Stimulated activated CD8-positive, alpha-beta memory T cell treated with anti-CD3 and anti-CD28 coated beads, Interleukin-4, amount 100 ng/mL, for 4 hours (primary cell): ENCODE results near the gene ORM2.
"Not testable (repeated sequence)": the region's sequence is repeated elsewhere in the genome, so short reads cannot be mapped to it uniquely, and the experiment has no call there.

Experiments used
- DNase-seq, 2 donors: peaks; one replicate each; pipeline ENCODE4 v3.0.0-alpha.2; 2020; ENCODE audit warnings: low read depth in 2 of 2, low spot score in 1 of 2

ORM2 gene

DNA sequence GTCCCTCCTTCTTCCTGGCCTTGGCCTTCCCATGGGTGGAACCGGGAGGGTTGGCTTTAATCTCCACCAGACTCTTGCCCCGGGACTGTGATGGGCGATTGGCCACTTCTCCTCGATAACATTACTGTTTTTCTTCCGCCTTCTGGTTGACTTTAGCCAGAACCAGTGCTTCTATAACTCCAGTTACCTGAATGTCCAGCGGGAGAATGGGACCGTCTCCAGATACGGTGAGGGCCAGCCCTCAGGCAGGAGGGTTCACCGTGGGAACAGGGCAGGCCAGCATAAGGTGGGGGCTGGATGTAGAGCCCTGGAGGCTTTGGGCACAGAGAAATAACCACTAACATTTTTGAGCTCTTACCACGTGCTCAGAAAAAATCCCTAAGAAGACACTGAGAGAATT, 967 bp downstream of the ORM2 start:
- DNase-seq, result no peak

DNA sequence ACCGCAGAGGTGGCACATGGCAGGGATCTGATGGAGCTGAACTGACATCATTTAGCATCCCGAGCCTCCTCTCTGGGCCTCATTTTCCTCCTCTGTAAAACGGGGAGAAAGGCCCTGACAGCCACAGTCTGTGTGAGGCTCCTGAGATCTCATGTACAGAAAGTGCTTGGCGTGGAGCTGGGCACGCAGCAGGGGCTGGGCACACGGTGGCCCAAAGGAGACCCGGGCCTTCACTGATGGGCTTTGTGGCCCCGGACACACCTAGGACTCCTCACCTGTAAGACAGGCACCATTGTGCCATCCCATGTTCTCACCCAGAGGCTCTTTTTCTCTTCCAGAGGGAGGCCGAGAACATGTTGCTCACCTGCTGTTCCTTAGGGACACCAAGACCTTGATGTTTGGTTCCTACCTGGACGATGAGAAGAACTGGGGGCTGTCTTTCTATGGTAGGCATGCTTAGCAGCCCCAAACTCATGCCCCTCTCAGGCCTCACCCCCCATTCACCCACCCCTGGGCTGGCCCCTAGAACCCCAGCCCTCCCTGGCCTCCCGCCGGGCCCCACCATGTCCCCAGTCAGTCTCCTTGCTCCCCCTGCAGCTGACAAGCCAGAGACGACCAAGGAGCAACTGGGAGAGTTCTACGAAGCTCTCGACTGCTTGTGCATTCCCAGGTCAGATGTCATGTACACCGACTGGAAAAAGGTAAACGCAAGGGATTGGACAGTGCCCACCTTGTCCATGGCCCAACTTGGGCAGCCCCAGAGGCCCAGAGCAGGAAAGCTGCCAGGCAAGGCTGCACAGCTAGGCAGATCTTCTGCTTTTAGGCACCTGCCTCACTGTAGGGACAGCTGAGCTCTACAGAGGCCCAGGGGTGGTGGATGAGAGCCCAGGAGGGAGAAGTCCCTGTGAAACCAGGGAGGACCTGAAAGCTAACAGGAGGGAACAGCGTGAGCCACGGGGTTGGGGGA, 1.8 kb downstream of the ORM2 start:
- DNase-seq, result not testable (repeated sequence)

DNA sequence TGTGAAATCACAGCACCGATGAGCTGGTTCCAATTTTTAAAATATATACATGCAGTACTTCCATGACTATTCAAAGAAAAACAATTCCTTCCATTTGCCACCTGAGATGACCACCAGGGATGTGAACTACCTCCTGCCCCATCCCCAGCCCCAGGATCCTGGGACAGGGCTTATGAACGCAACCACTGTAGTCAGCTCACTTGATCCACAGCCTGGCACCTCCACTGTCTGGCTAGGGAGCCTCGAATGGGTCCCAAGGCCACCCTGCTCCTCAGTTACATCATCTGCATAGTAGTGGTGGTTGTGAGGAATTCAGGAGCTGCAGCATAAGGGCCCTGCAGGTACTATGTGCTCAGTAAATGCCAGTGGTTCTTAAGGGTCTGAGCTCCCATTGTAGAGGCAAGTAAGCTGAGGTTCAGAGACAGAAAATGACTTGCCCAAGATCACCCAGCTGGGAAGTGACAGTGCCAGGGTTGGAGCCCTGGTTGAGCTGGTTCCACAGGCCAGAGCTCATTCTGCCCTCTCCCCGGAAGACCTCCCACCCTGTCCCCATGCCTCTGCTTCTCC, 2.9 kb downstream of the ORM2 start:
- not testable (repeated sequence) for DNase-seq

DNA sequence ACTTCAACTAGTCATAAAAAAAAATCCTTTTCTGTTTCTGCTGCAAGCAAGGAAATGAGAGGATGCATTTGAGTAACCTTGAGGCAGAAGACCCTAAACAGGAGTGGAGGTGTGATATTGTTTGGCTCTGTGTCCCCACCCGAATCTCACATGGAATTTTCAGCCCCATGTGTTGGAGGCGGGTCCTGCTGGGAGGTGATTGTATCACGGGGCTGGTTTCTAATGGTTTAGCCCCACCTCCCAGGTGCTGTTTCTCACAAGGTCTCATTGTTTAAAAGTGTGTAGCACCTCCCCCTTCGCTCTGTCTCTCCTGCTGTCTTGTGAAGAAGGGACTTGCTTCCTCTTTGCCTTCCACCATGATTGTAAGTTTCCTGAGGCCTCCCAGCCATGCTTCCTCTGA, 4.0 kb downstream of the ORM2 start:
- DNase-seq, result not testable (repeated sequence)

DNA sequence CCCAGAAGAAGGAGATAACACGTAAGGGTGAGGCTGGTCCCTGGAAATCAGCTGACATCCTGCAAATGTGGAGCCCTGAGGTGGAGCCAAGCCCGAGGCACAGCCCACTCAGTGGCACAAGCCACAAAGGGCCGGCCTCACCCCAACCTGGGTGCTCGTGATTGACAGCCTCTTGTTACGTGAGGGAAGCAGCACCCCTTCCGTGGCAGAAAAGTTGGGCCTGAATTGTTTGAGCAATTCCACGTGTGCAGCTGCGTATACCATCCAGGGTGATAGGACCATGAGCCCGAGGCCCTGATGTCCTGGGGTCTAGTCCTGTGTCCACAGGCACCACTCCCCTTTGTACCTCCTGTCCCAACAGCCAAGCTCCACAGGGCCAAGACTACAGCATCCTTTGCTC, 4.8 kb downstream of the ORM2 start:
- DNase-seq, result no peak

DNA sequence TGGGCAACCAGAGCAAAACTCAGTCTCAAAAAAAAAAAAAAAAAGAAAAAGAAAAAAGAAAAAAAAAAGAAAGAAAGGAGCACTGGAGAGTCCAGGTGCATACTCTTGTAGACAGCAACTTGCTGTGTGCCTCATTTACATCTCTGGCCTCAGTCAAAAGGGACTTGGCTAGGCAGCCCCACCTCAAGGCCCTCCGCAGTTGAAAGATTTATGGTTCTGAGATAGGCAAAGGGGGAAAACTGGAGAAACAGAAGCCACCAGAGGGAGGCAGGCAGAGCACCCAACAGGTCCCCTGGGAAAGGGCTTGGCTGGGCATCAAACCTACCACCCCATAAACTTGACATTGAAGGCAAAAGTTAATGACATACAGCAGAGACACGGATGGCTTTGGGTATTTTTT, 6.1 kb downstream of the ORM2 start:
- no peak for DNase-seq

DNA sequence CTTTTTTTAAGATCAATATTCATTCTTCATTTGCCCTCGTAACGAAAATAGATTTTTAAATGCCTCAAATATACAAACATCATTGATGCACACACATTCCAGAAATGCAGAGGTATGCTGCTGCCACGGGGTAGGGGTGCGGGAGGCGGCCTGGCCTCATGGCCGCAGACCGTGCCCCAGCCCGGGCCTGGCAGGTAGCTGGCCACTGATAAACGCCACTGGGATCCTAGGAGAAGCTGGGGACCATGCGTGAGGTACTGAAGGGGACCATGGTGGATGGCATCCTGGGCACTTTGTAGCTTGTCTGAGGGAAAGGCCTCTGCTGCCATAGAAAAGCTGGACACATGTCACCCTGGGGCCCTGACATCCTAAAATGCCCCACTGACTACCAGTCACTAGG, 6.5 kb downstream of the ORM2 start:
- DNase-seq, result no peak

DNA sequence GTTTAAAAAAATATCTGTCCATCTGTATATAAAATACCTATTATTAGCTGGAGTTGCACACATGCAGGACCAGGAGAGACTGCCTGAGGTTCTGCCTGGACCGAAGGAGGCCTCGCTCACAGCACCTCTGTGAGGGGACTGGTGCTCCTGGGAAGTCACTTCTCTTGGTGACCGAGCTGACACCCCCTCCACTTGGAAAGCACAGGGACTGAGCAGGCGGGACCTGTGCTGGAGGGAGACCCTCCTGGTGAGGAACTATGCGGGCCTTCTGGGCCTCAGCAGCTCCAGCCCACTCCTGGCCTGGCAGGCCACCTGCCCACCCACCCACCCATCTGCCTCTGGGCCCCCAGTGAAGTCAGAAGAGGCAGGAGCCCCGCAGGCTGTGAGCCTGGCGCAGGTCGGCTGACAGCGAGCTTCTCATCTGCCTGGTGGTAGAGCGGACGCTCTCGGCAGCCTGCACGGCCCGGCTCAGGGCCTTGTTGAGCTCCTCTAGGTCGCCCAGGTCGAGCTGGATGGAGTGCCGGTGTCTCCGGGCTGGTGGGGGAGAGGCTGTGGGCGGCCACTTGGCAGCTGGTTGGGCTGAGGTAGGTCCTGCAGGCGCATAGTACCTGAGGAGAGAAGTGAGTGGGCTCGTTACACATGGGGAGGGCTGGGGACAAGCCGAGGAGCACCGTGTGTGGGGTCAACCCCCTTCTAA, 7.2 kb downstream of the ORM2 start:
- no peak for DNase-seq

DNA sequence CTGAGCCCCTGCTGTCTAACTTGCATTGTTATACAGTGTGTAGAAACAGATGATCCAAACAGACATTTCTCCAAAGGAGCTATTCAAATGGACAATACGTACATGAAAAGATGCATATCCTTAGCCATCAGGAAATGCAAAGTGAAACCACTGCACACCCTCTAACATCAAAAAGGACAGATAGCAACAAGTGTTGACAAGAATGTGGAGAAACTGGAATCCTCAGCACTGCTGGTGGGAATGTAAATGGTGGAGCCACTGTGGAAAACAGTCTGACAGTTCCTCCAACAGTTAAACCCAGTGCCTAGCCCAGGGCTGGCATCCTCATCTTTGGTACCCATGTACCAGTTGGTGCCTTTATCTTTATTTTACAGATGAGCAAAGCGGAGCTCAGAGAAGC, 8.5 kb downstream of the ORM2 start:
- DNase-seq, result no peak

DNA sequence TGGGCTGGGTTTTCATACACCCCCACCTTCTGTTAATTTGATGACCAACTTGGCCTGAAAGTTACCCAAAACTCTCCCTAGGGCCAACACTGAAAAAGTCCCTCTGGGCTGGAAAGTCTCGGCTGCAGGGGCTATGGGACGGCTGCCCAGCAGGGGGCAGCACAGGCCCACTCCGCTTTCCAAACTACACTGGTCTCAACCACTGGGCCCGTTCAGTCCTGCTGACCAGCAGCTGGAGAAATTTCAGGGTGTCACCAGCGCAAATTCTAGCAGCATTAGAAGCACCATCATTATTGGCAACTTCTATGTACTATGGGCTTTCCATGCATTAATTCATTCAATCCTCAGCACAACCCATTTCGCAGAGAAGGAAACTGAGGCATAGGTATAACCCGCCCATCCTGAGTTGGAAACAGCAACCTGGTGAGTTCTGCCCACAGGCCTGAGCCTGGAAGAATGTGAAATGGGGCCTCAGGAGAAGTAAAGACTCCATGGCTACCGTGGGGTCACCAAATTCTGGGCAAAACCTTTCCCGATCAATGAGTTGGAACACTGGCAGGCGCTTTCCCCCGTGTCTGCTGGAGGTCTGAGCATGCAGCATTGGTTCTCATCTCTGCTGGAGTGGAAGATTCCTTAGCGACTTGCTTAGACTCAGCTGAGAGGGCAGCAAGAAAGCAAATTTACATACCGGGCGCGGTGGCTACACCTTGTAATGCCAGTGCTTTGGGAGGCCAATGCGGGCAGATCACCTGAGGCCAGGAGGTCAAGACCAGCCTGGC, 9.7 kb downstream of the ORM2 start:
- peak in 1 of 2 donors; percentile 18 for DNase-seq

DNA sequence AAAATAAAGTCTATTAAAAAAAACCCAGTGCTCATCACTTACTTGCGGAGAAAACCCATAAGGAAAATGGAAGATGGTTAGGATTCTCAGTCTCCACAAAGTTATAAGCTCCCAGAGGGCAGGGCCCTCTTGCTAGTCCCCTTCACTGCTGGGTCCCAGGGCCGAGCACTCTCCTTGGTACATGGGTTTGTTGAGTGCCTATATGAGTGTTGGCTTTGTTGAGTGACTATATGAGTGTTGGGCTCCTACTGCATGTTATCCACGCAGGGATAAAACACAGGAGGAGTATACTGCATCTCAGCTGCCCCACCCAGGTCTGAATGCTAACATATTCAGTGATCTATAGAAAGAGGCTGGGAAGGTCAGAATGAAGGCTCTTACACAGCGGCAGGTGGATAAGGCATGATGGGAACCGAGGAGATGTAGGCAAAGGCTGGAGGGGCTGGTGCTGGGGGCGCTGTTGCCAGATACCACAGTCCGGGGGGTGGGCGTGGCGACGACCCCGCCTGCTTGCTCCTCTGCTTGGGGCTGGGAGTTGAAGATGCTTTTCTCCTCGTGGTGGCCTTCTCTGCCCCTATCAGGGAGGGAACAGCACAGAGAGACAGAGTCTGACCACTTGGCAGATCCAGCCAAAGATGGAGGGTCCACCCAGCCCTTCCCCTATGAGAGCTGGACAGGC, 11.6 kb downstream of the ORM2 start:
- no peak for DNase-seq

DNA sequence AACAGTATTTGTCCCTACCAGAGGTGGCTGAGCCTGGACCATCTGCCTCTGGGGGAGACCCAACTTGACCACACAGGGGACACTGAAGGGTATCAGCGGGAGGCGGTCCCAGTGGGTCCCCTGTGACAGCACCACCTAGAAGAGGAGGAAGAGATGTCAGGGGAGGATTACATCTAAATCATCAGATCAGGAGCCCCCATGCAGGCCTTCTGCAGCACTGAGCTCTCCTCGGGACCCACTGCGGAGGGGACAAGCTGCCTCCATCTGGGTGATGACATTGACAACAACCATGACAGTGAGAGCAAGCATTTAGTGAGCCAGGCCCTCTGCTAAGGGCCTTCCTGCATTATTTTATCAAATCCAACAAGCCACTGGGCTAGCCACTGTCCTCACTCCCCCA, 12.3 kb downstream of the ORM2 start:
- no peak for DNase-seq

DNA sequence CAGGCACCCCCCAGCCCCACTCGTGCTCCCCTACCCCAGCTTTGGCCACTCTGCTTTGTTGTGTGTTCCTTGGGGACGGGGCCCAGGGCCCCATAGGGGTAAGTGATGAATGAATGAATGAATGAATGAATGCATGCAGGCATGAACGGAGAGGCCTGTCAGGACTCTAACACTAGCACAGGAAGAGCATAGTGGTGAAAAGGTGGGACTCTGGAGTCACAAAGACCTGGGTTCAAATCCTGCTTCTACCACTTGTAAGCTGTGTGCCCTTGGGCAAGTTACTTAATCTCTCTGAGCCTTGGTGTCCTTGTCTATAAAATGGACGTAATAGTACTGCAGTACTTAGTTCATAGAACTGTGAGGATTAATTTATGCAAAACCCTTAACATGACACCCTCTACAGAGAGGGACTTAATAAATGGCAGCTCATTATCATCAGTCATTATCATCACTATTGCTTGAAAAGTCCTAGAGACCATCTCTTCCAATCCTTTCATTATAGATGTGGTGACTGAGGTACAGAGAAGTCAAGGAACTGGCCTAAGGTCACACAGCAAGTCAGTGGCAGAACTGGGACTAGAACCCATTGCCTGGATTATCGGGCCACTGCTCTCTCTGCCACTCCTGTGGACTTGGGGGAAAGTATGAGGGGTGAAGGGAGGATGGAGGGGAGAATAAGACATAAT, 13.2 kb downstream of the ORM2 start:
- DNase-seq, result no peak

DNA sequence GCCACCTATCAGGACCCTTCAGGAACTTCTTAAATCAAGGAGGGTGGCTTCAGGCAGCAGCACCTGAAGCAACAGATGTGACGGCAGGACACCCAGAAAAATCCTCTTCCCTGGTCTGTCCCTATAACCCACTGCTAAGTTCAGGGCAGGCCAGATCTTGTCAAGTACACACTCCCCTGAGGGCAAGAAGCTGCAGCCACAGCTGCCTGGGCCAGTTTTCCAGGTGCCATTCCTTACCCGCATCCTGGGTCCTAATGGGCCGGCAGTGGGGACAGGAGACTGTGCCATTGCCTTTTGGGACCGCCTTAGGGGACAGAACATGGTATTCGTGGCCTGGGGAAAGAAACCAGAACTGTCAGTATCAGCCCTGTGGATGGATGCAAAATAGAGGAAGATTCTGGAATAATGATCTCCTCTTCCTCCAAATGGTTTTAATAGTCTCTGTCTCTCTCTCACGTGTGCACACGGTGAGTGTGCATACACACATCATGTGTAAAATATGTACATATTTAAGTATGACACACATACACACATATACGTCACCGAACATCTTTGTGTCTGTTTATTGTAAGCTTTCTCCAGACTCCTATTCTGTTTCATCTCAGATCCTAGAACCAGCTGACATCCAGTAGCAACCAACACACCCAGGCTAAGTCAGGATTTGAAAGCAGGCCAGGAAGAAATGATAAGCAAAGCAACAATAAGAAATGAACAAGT, 14.0 kb downstream of the ORM2 start:
- no peak for DNase-seq

DNA sequence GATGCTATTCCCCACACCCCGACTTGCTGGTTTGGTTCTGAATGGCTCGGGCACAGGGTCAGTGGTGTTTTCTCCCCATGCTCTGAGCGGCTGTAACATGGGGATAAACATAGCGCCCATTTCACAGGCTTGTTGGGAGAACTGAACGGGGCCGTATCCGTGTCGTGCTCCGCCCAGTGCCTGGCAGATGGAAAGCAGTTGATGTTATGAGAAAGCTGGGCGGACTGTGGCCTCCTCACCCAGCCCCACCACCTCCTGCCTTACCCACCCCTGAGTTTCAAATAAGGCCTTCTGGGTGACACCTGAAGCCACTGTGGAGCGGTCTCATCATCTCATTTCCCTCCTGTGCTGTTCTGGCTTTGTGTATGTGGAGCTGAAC, 14.5 kb downstream of the ORM2 start:
- no peak for DNase-seq

DNA sequence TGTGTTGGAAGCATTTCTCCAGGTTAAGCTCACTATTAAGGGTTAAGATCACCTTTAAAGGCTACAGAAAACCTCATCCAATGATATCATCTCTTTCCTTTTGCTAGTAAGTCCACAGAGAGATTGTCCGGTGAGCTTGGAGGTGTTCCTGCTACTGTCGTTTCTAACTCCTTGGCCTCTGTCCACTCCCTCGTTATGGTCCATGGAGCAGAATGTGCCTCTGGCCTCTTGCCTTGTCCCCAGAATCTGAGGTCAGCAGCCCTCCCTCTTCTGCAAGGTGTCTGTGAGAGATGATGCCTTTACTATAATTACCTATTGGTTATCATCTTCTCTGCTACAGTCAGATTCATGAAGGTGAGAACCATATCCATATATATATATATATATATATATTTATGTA, 15.0 kb downstream of the ORM2 start:
- no peak for DNase-seq

DNA sequence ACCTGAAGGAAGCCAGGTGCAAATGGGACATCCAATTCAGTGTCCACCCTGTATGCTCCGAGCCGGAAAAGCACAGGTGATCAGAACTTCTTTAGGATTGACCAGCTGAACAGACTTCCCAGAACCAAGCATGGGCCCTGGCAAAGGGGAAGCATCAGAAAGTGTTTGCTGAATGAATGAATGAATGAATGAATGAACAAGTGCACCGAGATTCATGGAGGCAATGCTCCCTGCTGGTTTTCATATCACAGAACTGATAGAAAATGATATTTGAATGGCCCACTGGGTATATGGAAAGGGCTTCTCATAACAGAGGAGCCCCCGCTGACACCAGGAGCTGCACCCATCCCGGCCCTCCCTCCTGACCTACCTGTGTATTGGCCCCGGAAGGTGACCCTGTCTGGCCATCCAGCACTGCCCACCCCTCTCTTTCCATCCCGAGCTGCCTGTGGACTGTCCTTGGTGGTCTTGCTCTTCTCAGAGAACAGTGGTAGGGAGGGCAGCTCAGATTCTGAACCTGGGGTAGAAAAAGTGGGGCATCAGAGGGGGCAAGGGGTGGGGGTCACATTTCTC, 15.9 kb downstream of the ORM2 start:
- DNase-seq, result no peak

DNA sequence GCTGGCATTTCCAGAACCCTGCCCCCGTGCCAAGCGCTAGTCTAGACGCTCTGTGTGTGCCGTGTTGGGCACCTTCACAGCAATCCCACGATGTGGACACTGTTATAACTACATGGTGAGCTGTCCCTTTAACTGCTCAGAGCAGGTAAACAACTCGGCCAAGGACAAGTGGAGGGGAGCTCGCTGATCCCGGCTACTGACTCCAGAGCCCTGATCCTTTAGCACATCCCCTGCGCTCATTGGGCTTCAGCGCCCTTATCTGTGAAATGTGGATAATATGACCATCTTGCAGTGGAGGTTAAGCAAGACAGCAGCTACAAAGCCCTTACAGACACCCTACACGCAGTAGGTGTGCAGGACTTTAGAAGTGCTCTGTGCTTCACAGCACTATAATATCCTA, 16.5 kb downstream of the ORM2 start:
- no peak for DNase-seq

DNA sequence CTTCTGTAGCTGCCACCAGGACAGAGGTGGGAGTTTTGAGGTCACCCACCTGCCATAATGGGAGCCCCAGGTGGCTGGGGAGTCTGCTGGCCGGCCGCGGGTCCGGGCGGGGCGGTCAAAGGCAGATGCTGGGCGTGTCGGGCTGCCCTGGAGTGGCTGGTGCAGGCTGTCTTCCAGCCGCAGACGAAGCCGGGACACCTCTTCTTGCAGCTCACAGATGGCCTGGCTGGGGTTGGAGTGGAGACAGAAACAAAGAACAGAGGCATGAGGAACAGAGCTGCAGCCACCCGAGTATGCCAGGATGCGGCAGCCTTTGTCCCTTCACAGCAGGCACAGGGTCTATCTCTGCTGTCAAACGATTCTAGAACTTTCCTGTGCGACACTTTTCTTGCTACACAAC, 18.0 kb downstream of the ORM2 start:
- no peak for DNase-seq
